Neural cell (in vitro differentiated cells): ENCODE measurements around the gene BICRA. TPM values are rescaled to one million over a fixed set of nuclear protein-coding genes. Genes with fewer than 3 reads are reported as not detected.

Source experiments
- H2AFZ ChIP-seq: fragments of 200-600, 300-800 bp; sonication (generic), shearing (Covaris generic); 2 replicates; pipeline ENCODE4 v1.6.0; 2014; ENCODE audit warnings: low read depth, mild to moderate bottlenecking, antibody characterized with exemption, low read length, moderate library complexity
- H3F3A ChIP-seq: fragments of 200-600 bp; shearing (Covaris generic); 2 replicates; pipeline ENCODE4 v1.6.1; 2016; ENCODE audit warnings: mild to moderate bottlenecking, moderate library complexity, mixed read lengths, antibody characterized with exemption, low read length; ENCODE audit not compliant: insufficient read depth, poor library complexity, severe bottlenecking
- H3K27ac ChIP-seq: fragments of 200-600, 300-800 bp; sonication (generic), shearing (Covaris generic); 2 replicates; pipeline ENCODE4 v1.5.1; 2014; ENCODE audit warnings: mild to moderate bottlenecking, low read length, moderate library complexity
- H3K27me3 ChIP-seq: fragments of 300-800, 200-600 bp; sonication (generic), shearing (Covaris generic); 2 replicates; pipeline ENCODE4 v1.6.0; 2014; ENCODE audit warnings: mild to moderate bottlenecking, low read depth, low read length, moderate library complexity; ENCODE audit not compliant: insufficient read depth
- H3K36me3 ChIP-seq: fragments of 300-800, 200-600 bp; sonication (generic), shearing (Covaris generic); 2 replicates; pipeline ENCODE4 v1.5.1; 2014; ENCODE audit warnings: mild to moderate bottlenecking, antibody characterized with exemption, low read length, moderate library complexity; ENCODE audit not compliant: insufficient read depth
- H3K4me2 ChIP-seq: fragments of 300-800, 200-600 bp; sonication (generic), shearing (Covaris generic); 2 replicates; pipeline ENCODE4 v1.6.0; 2014; ENCODE audit warnings: mild to moderate bottlenecking, low read length
- H3K4me3 ChIP-seq: fragments of 300-800, 200-600 bp; sonication (generic), shearing (Covaris generic); 2 replicates; pipeline ENCODE4 v1.5.1; 2014; ENCODE audit warnings: mild to moderate bottlenecking, low read length, moderate library complexity
- H3K79me2 ChIP-seq: fragments of 200-600 bp; shearing (Covaris generic); replicated peaks from 2 replicates; pipeline ENCODE4 v1.6.0; 2014; ENCODE audit warnings: mild to moderate bottlenecking, low read length, moderate library complexity; ENCODE audit not compliant: insufficient read depth
- H3K9ac ChIP-seq: fragments of 300-800, 200-600 bp; sonication (generic), shearing (Covaris generic); 2 replicates; pipeline ENCODE4 v1.6.1; 2016; ENCODE audit warnings: mild to moderate bottlenecking, low read length, mixed read lengths
- H3K9me2 ChIP-seq: fragments of 200-600 bp; shearing (Covaris generic); 2 replicates; pipeline ENCODE4 v1.6.1; 2016; ENCODE audit warnings: mild to moderate bottlenecking, low read length, mixed read lengths; ENCODE audit not compliant: insufficient read depth
- H3K9me3 ChIP-seq: fragments of 200-600, 300-800 bp; sonication (generic), shearing (Covaris generic); 2 replicates; pipeline ENCODE4 v1.6.1; 2016; ENCODE audit warnings: mild to moderate bottlenecking, mixed run types, low read length, moderate library complexity, mixed read lengths
- H4K20me1 ChIP-seq: fragments of 200-600 bp; shearing (Covaris generic); 2 replicates; pipeline ENCODE4 v1.6.1; 2016; ENCODE audit warnings: mild to moderate bottlenecking, mixed run types; ENCODE audit not compliant: insufficient read depth
- EP300 ChIP-seq: fragments of 450-650 bp; conservative IDR thresholded peaks from 2 replicates; pipeline ENCODE4 v1.6.1; 2014; ENCODE audit warnings: antibody characterized with exemption, mild to moderate bottlenecking, moderate library complexity; ENCODE audit not compliant: poor library complexity, severe bottlenecking
- EZH2 ChIP-seq: fragments of 200-600, 300-800 bp; shearing (Covaris generic), sonication (generic); IDR thresholded peaks from 2 replicates; pipeline ENCODE4 v1.6.1; 2014; ENCODE audit warnings: antibody characterized with exemption, low read length, borderline replicate concordance, mild to moderate bottlenecking; ENCODE audit not compliant: insufficient read depth, poor library complexity, severe bottlenecking
- MXI1 ChIP-seq: fragments of 450-650 bp; conservative IDR thresholded peaks from 2 replicates; pipeline ENCODE4 v1.6.1; 2014; ENCODE audit warnings: antibody characterized with exemption, mild to moderate bottlenecking; ENCODE audit not compliant: poor library complexity, severe bottlenecking
- POLR2AphosphoS5 ChIP-seq: IDR thresholded peaks from 2 replicates; pipeline ENCODE4 v1.6.1; 2012
- RAD21 ChIP-seq: fragments of 450-650 bp; conservative IDR thresholded peaks from 2 replicates; pipeline ENCODE4 v1.6.1; 2014; ENCODE audit warnings: antibody characterized with exemption, mild to moderate bottlenecking, moderate library complexity
- REST ChIP-seq: IDR thresholded peaks from 2 replicates; pipeline ENCODE4 v1.6.1; 2012; ENCODE audit warnings: borderline replicate concordance
- SMC3 ChIP-seq: fragments of 450-650 bp; conservative IDR thresholded peaks from 2 replicates; pipeline ENCODE4 v1.6.1; 2014; ENCODE audit warnings: antibody characterized with exemption, mild to moderate bottlenecking, moderate library complexity; ENCODE audit not compliant: poor library complexity
- TAF1 ChIP-seq: IDR thresholded peaks from 2 replicates; pipeline ENCODE4 v1.6.1; 2012; ENCODE audit warnings: low read depth
- polyA plus RNA-seq: library from polyadenylated mRNA; depleted of rRNA; stranded (reverse); fragments of >200 nt; gene quantifications from 2 replicates; pipeline ENCODE4 v1.2.3, GENCODE V29; 2014
- TF ChIP-seq, protein P1 (sequence below): fragments of 450-650 bp; IDR thresholded peaks from 2 replicates; pipeline ENCODE4 v1.5.1; 2014; ENCODE audit warnings: antibody characterized with exemption, mild to moderate bottlenecking, moderate library complexity; ENCODE audit not compliant: poor library complexity, severe bottlenecking

BICRA gene
- polyA plus RNA-seq, 1 donor from 2014 or later, result 0.11 TPM

GRCh38 chr19:47673426-47673825 is 64.5 kb downstream of the BICRA start:
- H3K4me3 ChIP-seq, result no peak overlapping the region
- no peaks in the 10 kb centered on the region for H3K9me3 ChIP-seq
- H3K36me3 ChIP-seq, result no peaks in the 10 kb centered on the region
- TF ChIP-seq POLR2AphosphoS5 (no peak), EP300 (no peak), TAF1 (no peak), REST (no peak), SMC3 (no peak), EZH2 (no peak), RAD21 (no peak)
- TF ChIP-seq, protein P1, sequence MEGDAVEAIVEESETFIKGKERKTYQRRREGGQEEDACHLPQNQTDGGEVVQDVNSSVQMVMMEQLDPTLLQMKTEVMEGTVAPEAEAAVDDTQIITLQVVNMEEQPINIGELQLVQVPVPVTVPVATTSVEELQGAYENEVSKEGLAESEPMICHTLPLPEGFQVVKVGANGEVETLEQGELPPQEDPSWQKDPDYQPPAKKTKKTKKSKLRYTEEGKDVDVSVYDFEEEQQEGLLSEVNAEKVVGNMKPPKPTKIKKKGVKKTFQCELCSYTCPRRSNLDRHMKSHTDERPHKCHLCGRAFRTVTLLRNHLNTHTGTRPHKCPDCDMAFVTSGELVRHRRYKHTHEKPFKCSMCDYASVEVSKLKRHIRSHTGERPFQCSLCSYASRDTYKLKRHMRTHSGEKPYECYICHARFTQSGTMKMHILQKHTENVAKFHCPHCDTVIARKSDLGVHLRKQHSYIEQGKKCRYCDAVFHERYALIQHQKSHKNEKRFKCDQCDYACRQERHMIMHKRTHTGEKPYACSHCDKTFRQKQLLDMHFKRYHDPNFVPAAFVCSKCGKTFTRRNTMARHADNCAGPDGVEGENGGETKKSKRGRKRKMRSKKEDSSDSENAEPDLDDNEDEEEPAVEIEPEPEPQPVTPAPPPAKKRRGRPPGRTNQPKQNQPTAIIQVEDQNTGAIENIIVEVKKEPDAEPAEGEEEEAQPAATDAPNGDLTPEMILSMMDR, result no peak
- H3K4me2 ChIP-seq, result no peak overlapping the region
- H3K9me2 ChIP-seq, result no peaks in the 10 kb centered on the region
- no peaks in the 10 kb centered on the region for H4K20me1 ChIP-seq
- H3K9ac ChIP-seq, result no peak overlapping the region
- no peaks in the 10 kb centered on the region for H3K27me3 ChIP-seq
- H2AFZ ChIP-seq, result no peak overlapping the region
- H3F3A ChIP-seq, result no peaks in the 10 kb centered on the region
- H3K79me2 ChIP-seq, result peaks cover 4% of the 10 kb centered on the region
- H3K27ac ChIP-seq, result no peak overlapping the region

DNA sequence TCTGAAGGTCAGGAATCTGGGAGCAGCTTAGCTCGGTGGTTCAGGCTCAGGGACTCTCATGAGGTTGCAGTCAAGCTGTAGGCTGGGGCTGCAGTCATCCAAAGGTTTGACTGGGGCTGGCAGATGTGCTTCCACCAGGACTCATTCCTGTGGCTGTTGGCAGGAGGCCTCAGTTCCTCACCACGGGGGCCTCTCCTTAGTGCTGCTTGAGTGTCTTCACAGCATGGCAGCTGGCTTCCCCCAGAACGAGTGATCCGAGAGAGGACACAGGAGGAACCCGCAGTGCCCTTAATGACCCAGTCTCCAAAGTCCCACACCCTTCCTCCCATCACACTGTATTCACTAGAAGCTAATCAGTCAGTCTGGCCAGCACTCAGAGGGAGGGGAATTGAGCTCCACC is 65.6 kb downstream of the BICRA start:
- Histone ChIP-seq H3F3A (no peaks in the 10 kb centered on the region), H3K9me2 (no peaks in the 10 kb centered on the region), H3K27me3 (no peaks in the 10 kb centered on the region), H3K4me2 (no peak overlapping the region), H2AFZ (no peak overlapping the region), H3K9me3 (no peaks in the 10 kb centered on the region), H3K79me2 (peaks cover 4% of the 10 kb centered on the region), H3K27ac (no peak overlapping the region), H3K9ac (no peak overlapping the region), H4K20me1 (no peaks in the 10 kb centered on the region), H3K4me3 (no peak overlapping the region), H3K36me3 (no peaks in the 10 kb centered on the region)
- TF ChIP-seq SMC3, result no peak
- no peak for TF ChIP-seq TAF1
- no peak for TF ChIP-seq POLR2AphosphoS5
- no peak for TF ChIP-seq RAD21
- TF ChIP-seq, protein P1, result no peak
- TF ChIP-seq EZH2, result no peak
- no peak for TF ChIP-seq MXI1
- TF ChIP-seq REST, result no peak
- TF ChIP-seq EP300, result no peak
